HG03571 (cell line): ENCODE data around the gene ZNF217.
"Not testable (repeated sequence)": the region's sequence is repeated elsewhere in the genome, so short reads cannot be mapped to it uniquely, and the experiment has no call there.

Experiments used
- ATAC-seq: cut with Tn5 transposase; IDR thresholded peaks from one replicate; pipeline ENCODE4 v1.9.1; 2021; ENCODE audit not compliant: unreplicated experiment

ZNF217 gene

GRCh38 chr20:53534037-53534436 lies 59.6 kb downstream of the ZNF217 start:
- no peak for ATAC-seq

- no peak for ATAC-seq
These were observed 60.1 kb downstream of the ZNF217 start for GRCh38 chr20:53533500-53533899.

GRCh38 chr20:53532654-53533312 lies 60.9 kb downstream of the ZNF217 start:
- not testable (repeated sequence) for ATAC-seq

- ATAC-seq: no peak
These were observed 63.2 kb downstream of the ZNF217 start for GRCh38 chr20:53530440-53530839.

GRCh38 chr20:53529658-53530057 lies 64.0 kb downstream of the ZNF217 start:
- no peak for ATAC-seq

- no peak for ATAC-seq
These were observed 66.4 kb downstream of the ZNF217 start for GRCh38 chr20:53527196-53527595.

GRCh38 chr20:53524589-53525312 lies 68.9 kb downstream of the ZNF217 start:
- ATAC-seq: no peak

GRCh38 chr20:53523615-53524014 lies 70.0 kb downstream of the ZNF217 start:
- ATAC-seq: not testable (repeated sequence)

GRCh38 chr20:53522696-53523095 lies 70.9 kb downstream of the ZNF217 start:
- ATAC-seq: no peak

GRCh38 chr20:53522026-53522425 lies 71.6 kb downstream of the ZNF217 start:
- no peak for ATAC-seq

- ATAC-seq: not testable (repeated sequence)
These were observed 72.2 kb downstream of the ZNF217 start for GRCh38 chr20:53521421-53521820.

GRCh38 chr20:53517146-53517545 lies 76.5 kb downstream of the ZNF217 start:
- ATAC-seq: no peak
